NT2/D1 (cell line): ENCODE results near the gene OSBP2.

Experiments used
- SUZ12 ChIP-seq: IDR thresholded peaks from 2 replicates; pipeline ENCODE4 v1.6.1; 2011; ENCODE audit not compliant: insufficient read length, insufficient read depth; ENCODE audit errors: extremely low read depth
- YY1 ChIP-seq: IDR thresholded peaks from 2 replicates; pipeline ENCODE4 v1.6.1; 2011; ENCODE audit not compliant: insufficient read length, insufficient read depth
- ZNF274 ChIP-seq: IDR thresholded peaks from 2 replicates; pipeline ENCODE4 v1.6.1; 2011; ENCODE audit warnings: mild to moderate bottlenecking, low read depth, low read length

- no peak for TF ChIP-seq SUZ12
- TF ChIP-seq ZNF274, result no peak
- TF ChIP-seq YY1, result no peak
These were observed 11.3 kb downstream of the OSBP2 start for GRCh38 chr22:30705710-30706651.
